Stomach (tissue), 4 donors: Measurements from ENCODE around the gene PHLDB3.

Experiments
- CTCF ChIP-seq, 7 experiments: fragments of 450-650 bp in 4 of 7; fragments of 200-600 bp in 3 of 7; sonication (generic) in 3 of 7; IDR thresholded peaks; one replicate each; pipeline ENCODE4 v1.5.1; 2016 to 2019; ENCODE audit warnings: antibody characterized with exemption in 7 of 7, control low read depth in 2 of 7, mild to moderate bottlenecking in 1 of 7
- EP300 ChIP-seq: sonication (generic); formaldehyde crosslinking; IDR thresholded peaks from one replicate; pipeline ENCODE4 v1.6.1; 2017; ENCODE audit warnings: antibody characterized with exemption
- POLR2A ChIP-seq, 4 donors: fragments of 450-650 bp; IDR thresholded peaks; one replicate each; pipeline ENCODE4 v1.6.1; 2016; ENCODE audit warnings: antibody characterized with exemption in 4 of 4, control low read depth in 2 of 4, mild to moderate bottlenecking in 1 of 4, moderate library complexity in 1 of 4
- POLR2AphosphoS5 ChIP-seq, 3 donors: sonication (generic); formaldehyde crosslinking; IDR thresholded peaks; one replicate each; pipeline ENCODE4 v1.6.1; 2016; ENCODE audit warnings: antibody characterized with exemption in 3 of 3

DNA sequence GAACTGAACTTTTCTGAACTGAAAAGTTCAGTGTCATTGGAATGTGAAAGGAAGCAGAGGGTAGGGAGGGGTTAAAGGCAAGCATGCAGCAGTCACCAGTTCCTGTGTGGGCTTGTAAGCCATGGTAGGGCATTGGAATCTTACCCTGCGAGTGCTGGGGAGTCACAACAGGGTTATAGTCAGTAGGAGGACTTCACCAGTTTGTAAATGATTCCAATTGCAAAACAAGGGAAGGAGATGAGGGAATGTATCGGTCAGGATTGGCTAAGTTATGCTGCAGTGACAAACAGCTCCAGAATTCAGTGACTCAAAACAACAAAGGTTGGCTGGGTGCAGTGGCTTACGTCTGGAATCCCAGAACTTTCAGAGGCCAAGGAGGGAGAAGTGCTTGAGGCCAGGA lies 52.0 kb downstream of the PHLDB3 start:
- TF ChIP-seq EP300 (no peak), POLR2A (IDR thresholded peaks at IDR 0.05) (no peak), CTCF (IDR thresholded peaks at IDR 0.05) (no peak), POLR2AphosphoS5 (IDR thresholded peaks at IDR 0.05) (no peak)
